HG02885 (cell line): ENCODE data around the gene PTPN7.

Experiments
- ATAC-seq: cut with Tn5 transposase; IDR thresholded peaks from one replicate; pipeline ENCODE4 v1.9.1; 2021; ENCODE audit warnings: mild to moderate bottlenecking; ENCODE audit not compliant: unreplicated experiment, poor library complexity

Gene PTPN7

GRCh38 chr1:202133496-202133895 lies 26.9 kb downstream of the PTPN7 start:
- ATAC-seq: no peak

- no peak for ATAC-seq
These were observed 27.4 kb downstream of the PTPN7 start for GRCh38 chr1:202133001-202133400.

GRCh38 chr1:202131956-202132821 lies 28.2 kb downstream of the PTPN7 start:
- ATAC-seq: no peak

GRCh38 chr1:202130816-202131522 lies 29.4 kb downstream of the PTPN7 start:
- no peak for ATAC-seq

- no peak for ATAC-seq
These were observed 30.1 kb downstream of the PTPN7 start for GRCh38 chr1:202130297-202130721.

GRCh38 chr1:202129453-202130296 lies 30.7 kb downstream of the PTPN7 start:
- ATAC-seq: no peak

- no peak for ATAC-seq
These were observed 32.4 kb downstream of the PTPN7 start for GRCh38 chr1:202127836-202128622.

GRCh38 chr1:202127061-202127460 lies 33.3 kb downstream of the PTPN7 start:
- no peak for ATAC-seq

GRCh38 chr1:202126426-202126825 lies 34.0 kb downstream of the PTPN7 start:
- ATAC-seq: no peak

GRCh38 chr1:202125611-202126010 lies 34.8 kb downstream of the PTPN7 start:
- ATAC-seq: no peak

- no peak for ATAC-seq
These were observed 36.3 kb downstream of the PTPN7 start for GRCh38 chr1:202124142-202124541.

- ATAC-seq: no peak
These were observed 37.0 kb downstream of the PTPN7 start for GRCh38 chr1:202123336-202123813.

GRCh38 chr1:202122639-202123335 lies 37.6 kb downstream of the PTPN7 start, which contains the start of gene GPR37L1:
Gene GPR37L1 (plus strand): TSS chr1:202122917. CDS start chr1:202122964, 47 bp downstream.
- ATAC-seq: no peak

GRCh38 chr1:202121006-202121405 lies 39.4 kb downstream of the PTPN7 start:
- ATAC-seq: no peak

GRCh38 chr1:202117898-202118371 lies 42.5 kb downstream of the PTPN7 start:
- no peak for ATAC-seq

- ATAC-seq: no peak
These were observed 44.1 kb downstream of the PTPN7 start for GRCh38 chr1:202116287-202116686.

- ATAC-seq: peak; percentile 56
These were observed 46.6 kb downstream of the PTPN7 start for GRCh38 chr1:202113690-202114300.

GRCh38 chr1:202112859-202113689 lies 47.3 kb downstream of the PTPN7 start:
- no peak for ATAC-seq
